Endodermal cell (in vitro differentiated cells): Measurements from ENCODE around the gene RBKS. TPM values are rescaled to one million over a fixed set of nuclear protein-coding genes. Genes with fewer than 3 reads are reported as not detected.

Experiments
- DNase-seq: peaks from one replicate; pipeline ENCODE4 v3.0.0-alpha.2; 2017
- H3K27ac ChIP-seq: 2 replicates; pipeline ENCODE4 v1.5.1; 2013; ENCODE audit warnings: mild to moderate bottlenecking, low read depth, low read length, moderate library complexity
- H3K27me3 ChIP-seq: 2 replicates; pipeline ENCODE4 v1.6.1; 2013; ENCODE audit warnings: mild to moderate bottlenecking, low read length, moderate library complexity; ENCODE audit not compliant: insufficient read depth, control insufficient read depth, poor library complexity, severe bottlenecking
- H3K36me3 ChIP-seq: 2 replicates; pipeline ENCODE4 v1.7.0; 2013; ENCODE audit warnings: mild to moderate bottlenecking, low read length, moderate library complexity; ENCODE audit not compliant: control insufficient read depth, insufficient read depth
- H3K4me1 ChIP-seq: one replicate; pipeline ENCODE4 v1.7.0; 2013; ENCODE audit warnings: low read length; ENCODE audit not compliant: control insufficient read depth, insufficient read depth
- H3K4me3 ChIP-seq: 2 replicates; pipeline ENCODE4 v1.5.1; 2013; ENCODE audit warnings: mild to moderate bottlenecking, low read length, moderate library complexity
- H3K9ac ChIP-seq: 2 replicates; pipeline ENCODE4 v1.6.1; 2013; ENCODE audit warnings: mild to moderate bottlenecking, low read length, moderate library complexity; ENCODE audit not compliant: poor library complexity, severe bottlenecking; ENCODE audit errors: extremely low read depth
- H3K9me3 ChIP-seq: 2 replicates; pipeline ENCODE4 v1.6.1; 2013; ENCODE audit warnings: mild to moderate bottlenecking, low read length, moderate library complexity; ENCODE audit not compliant: control insufficient read depth
- H3K27ac Mint-ChIP-seq: 2 replicates; pipeline ENCODE4 v1.8.0; 2020; ENCODE audit warnings: mixed read lengths
- H3K27me3 Mint-ChIP-seq: 2 replicates; pipeline ENCODE4 v1.8.0; 2021; ENCODE audit warnings: mild to moderate bottlenecking, mixed read lengths; ENCODE audit not compliant: insufficient read depth
- H3K36me3 Mint-ChIP-seq: 2 replicates; pipeline ENCODE4 v1.8.0; 2020; ENCODE audit warnings: low read depth, mixed read lengths
- H3K4me1 Mint-ChIP-seq: 2 replicates; pipeline ENCODE4 v1.8.0; 2020; ENCODE audit warnings: mixed read lengths
- H3K4me3 Mint-ChIP-seq: 2 replicates; pipeline ENCODE4 v1.8.0; 2020; ENCODE audit warnings: mild to moderate bottlenecking, moderate library complexity, mixed read lengths
- H3K9me3 Mint-ChIP-seq: 2 replicates; pipeline ENCODE4 v1.8.0; 2020; ENCODE audit warnings: mild to moderate bottlenecking, mixed read lengths
- WGBS, 2 experiments: methylation state at CpG; one replicate each; pipeline versions ENCODE4 v1.1.5 to v1.1.7; 2013; ENCODE audit warnings: missing lambda C conversion rate in 2 of 2, mixed read lengths in 1 of 2; ENCODE audit not compliant: insufficient coverage in 1 of 2, insufficient read length in 1 of 2; 5-methylcytosine and 5-hydroxymethylcytosine counted together
- total RNA-seq, 2 donors: library from RNA; stranded (reverse); fragmentation: NEBNext Ultra II Directional in 1 of 2; extraction: Animal tissue kit (Norgen Biotek cat#: 25700) in 1 of 2; gene quantifications; 2 replicates in 1 of 2; 3 replicates in 1 of 2; pipeline ENCODE4 v1.2.1, GENCODE V29; 2021
- TF ChIP-seq, protein P1 (sequence below): fragments of 200-600 bp; sonication (generic); conservative IDR thresholded peaks from 2 replicates; pipeline ENCODE4 v1.5.0; 2021; ENCODE audit warnings: antibody characterized with exemption, mild to moderate bottlenecking

RBKS gene
- total RNA-seq, 2 donors from 2014 or later, result 4.4 to 4.9 TPM

DNA sequence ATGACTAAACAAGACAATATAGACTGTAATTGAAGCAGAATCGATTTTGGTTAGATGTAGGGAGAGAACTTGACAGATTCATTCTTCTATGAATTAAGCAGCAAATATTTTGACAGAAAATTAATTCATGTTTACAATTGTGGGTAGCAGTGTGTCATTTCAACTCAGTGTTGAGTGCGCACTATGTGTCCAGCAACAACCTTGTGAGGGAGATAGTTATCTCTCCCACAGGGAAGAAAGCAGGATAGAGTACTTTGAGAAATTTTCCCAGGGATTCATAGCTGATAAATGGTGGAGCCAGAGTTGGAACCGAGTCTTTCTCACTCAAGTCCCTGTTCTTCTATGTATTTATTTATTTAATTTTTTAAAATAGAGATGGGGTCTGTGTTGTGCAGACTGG is 113.5 kb downstream of the RBKS start:
- H3K27ac ChIP-seq, result no peak overlapping the region
- H3K27me3 ChIP-seq, result no peaks in the 10 kb centered on the region
- H3K4me3 ChIP-seq, result no peak overlapping the region
- H3K4me1 ChIP-seq, result peaks cover 7% of the 10 kb centered on the region
- no peaks in the 10 kb centered on the region for H3K9me3 Mint-ChIP-seq
- no peaks in the 10 kb centered on the region for H3K9me3 ChIP-seq
- TF ChIP-seq, protein P1, sequence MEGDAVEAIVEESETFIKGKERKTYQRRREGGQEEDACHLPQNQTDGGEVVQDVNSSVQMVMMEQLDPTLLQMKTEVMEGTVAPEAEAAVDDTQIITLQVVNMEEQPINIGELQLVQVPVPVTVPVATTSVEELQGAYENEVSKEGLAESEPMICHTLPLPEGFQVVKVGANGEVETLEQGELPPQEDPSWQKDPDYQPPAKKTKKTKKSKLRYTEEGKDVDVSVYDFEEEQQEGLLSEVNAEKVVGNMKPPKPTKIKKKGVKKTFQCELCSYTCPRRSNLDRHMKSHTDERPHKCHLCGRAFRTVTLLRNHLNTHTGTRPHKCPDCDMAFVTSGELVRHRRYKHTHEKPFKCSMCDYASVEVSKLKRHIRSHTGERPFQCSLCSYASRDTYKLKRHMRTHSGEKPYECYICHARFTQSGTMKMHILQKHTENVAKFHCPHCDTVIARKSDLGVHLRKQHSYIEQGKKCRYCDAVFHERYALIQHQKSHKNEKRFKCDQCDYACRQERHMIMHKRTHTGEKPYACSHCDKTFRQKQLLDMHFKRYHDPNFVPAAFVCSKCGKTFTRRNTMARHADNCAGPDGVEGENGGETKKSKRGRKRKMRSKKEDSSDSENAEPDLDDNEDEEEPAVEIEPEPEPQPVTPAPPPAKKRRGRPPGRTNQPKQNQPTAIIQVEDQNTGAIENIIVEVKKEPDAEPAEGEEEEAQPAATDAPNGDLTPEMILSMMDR, result no peak
- no peak for DNase-seq
- H3K27me3 Mint-ChIP-seq, result no peaks in the 10 kb centered on the region
- no peak overlapping the region for H3K4me3 Mint-ChIP-seq
- no peak overlapping the region for H3K27ac Mint-ChIP-seq
- peaks cover 48% of the 10 kb centered on the region for H3K36me3 Mint-ChIP-seq
- peaks cover 37% of the 10 kb centered on the region for H3K36me3 ChIP-seq
- H3K4me1 Mint-ChIP-seq, result peaks cover 16% of the 10 kb centered on the region
- no peak overlapping the region for H3K9ac ChIP-seq
- WGBS, 2 experiments, result 90 to 100% methylated on average over 2 to 3 of the region's 3 CpGs

DNA sequence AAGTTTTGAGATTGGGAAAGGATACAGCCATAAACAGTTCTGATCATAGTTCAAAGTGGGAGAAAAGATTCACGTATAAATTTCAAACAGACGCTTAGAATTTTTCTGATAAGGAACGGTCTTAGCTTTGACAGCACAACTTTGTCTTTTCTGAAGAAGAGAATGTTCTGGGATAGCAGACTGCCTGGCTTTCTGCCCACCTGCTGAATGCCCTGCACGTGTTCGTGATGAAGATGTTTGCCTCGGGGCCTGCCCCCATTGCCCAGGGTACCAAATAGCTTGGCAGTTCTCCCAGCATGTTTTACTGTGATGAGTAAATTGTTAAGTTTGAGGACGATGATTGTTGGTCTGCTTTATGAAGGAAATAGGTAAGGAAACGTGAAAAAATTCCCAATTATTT is 114.1 kb downstream of the RBKS start:
- Mint-ChIP-seq H3K9me3 (no peaks in the 10 kb centered on the region), H3K27me3 (no peaks in the 10 kb centered on the region), H3K36me3 (peaks cover 48% of the 10 kb centered on the region), H3K4me3 (no peak overlapping the region), H3K4me1 (peaks cover 17% of the 10 kb centered on the region), H3K27ac (peak overlapping the region; percentile 69)
- TF ChIP-seq, protein P1, result no peak
- no peak for DNase-seq
- Histone ChIP-seq H3K4me1 (peaks cover 7% of the 10 kb centered on the region), H3K27ac (no peak overlapping the region), H3K27me3 (no peaks in the 10 kb centered on the region), H3K9ac (no peak overlapping the region), H3K4me3 (no peak overlapping the region), H3K36me3 (peaks cover 37% of the 10 kb centered on the region), H3K9me3 (no peaks in the 10 kb centered on the region)
- WGBS, 2 experiments, result 96 to 98% methylated on average over 5 to 8 of the region's 8 CpGs

DNA sequence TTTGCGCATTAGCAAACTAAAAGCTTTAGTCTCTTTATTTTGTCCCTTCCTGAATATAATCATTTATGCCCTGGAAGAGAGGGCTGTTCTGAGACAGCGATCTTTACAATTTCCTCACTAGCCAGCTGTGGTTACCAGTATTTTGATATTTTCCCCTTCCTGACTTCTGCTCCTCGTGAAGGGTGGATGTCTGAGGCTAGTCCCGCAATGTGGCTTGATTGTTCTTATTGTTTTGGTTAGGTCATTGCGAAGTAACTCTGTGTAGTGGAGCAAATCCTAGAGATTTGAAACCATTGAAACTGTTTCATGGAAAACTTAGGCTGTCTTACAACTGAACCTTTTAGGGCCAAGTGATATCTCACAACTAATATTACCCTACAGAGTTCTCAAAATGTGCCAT is 116.2 kb downstream of the RBKS start:
- no peak overlapping the region for H3K27ac ChIP-seq
- Mint-ChIP-seq H3K36me3 (peaks cover 36% of the 10 kb centered on the region), H3K4me3 (no peak overlapping the region), H3K27me3 (no peaks in the 10 kb centered on the region), H3K4me1 (peaks cover 19% of the 10 kb centered on the region), H3K27ac (no peak overlapping the region), H3K9me3 (no peaks in the 10 kb centered on the region)
- H3K9ac ChIP-seq, result no peak overlapping the region
- TF ChIP-seq, protein P1, result no peak
- H3K4me1 ChIP-seq, result peaks cover 7% of the 10 kb centered on the region
- H3K27me3 ChIP-seq, result no peaks in the 10 kb centered on the region
- 93 to 96% methylated on average over 4 to 5 of the region's 5 CpGs for WGBS, 2 experiments
- H3K9me3 ChIP-seq, result no peaks in the 10 kb centered on the region
- H3K4me3 ChIP-seq, result peak overlapping the region; percentile 100
- DNase-seq, result no peak
- peaks cover 32% of the 10 kb centered on the region for H3K36me3 ChIP-seq
